GM19468 (cell line): ENCODE measurements around the gene ETV4.

Experiments
- ATAC-seq: cut with Tn5 transposase; IDR thresholded peaks from one replicate; pipeline ENCODE4 v1.9.1; 2021; ENCODE audit warnings: mild to moderate bottlenecking, moderate library complexity, moderate number of reproducible peaks; ENCODE audit not compliant: unreplicated experiment; ENCODE audit errors: extremely low read depth

Gene ETV4

DNA sequence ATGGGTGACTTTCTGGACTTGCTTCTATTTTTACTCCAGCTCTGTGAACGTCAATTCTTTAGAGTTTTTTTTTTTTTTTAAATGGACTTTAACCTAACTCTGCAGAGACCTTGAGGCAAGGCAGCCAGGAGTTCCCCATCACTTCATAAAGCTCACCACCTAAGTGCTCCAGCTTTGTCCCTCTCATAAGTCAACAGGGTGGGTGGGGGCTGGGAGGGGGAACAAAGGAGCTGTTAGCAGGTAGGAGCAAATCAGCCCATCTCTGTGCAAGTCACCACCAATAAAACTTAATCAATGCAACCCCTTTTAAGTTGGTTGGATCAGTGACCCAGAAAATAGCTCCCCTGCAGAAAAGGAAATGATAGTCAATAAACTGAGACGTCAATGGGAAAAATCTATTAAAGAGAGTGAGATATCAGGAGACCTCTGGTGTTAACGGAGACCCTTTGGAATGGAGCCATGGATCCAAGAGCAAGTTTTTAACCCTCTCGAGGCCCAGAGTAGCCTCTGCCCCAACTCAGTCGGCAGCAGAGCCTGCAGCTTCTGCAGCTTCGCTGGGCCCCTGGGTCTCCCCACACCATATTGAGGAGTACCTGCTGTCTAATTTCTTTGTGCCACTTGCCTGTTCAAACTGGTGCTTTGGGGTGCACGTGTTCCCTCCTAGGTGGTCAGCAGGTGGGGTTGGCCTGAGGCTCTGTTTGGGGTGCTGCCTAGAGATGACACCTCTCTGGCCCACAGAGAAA lies 27.6 kb upstream of the ETV4 start:
- ATAC-seq = no peak

DNA sequence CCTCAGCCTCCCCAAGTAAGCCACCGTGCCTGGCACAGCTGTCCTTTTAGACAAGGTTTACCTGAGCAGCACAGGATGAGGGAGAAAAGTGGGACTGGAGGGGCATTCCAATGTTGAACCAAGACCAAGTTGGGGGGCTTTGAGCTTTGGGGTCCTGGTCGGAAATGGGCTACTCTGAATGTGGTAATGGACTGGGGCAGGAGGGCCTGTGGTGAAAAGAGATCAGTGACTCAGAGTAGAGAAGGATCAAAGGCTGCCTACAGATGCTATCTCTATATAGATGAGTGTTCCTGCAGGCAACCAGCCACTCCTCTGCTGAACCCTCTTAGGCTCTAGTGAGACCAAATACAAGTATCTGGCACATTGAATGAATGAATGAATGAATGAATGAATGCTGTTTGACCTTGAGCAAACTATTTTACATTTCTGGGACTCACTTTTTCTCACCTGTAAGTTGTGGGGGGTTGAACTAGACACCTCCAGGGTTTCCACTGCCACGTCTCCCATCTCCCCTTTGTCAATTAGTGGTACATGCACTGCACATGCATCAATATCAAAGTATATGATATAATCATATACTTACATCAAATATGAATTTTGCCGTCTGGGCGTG lies 26.3 kb upstream of the ETV4 start:
- ATAC-seq = no peak

DNA sequence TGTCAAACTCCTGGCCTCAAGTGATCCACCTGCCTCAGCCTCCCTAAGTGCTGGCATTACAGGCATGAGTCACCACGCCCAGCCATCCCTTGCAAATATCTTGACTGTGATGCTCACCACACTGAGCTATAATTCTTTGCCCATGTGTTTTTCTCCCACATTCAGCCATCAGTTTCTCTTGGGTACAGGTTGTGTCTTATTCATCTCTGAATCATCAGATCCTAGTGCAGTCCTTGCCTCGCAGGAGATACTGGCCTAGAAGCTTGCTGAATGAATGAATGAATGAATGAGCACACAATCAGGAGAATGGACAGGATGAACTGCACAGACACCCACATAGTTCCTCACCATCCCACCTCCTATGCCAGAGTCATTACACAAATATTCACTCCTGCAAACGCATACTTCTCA lies 24.4 kb upstream of the ETV4 start:
- ATAC-seq = no peak

- ATAC-seq = no peak
Measured at GRCh38 chr17:43568506-43569082, 22.5 kb upstream of the ETV4 start.

GRCh38 chr17:43563600-43564594 lies 17.8 kb upstream of the ETV4 start:
- ATAC-seq = no peak

GRCh38 chr17:43562679-43563599 lies 16.8 kb upstream of the ETV4 start:
- ATAC-seq = no peak

GRCh38 chr17:43560461-43561427 lies 14.6 kb upstream of the ETV4 start:
- no peak for ATAC-seq

DNA sequence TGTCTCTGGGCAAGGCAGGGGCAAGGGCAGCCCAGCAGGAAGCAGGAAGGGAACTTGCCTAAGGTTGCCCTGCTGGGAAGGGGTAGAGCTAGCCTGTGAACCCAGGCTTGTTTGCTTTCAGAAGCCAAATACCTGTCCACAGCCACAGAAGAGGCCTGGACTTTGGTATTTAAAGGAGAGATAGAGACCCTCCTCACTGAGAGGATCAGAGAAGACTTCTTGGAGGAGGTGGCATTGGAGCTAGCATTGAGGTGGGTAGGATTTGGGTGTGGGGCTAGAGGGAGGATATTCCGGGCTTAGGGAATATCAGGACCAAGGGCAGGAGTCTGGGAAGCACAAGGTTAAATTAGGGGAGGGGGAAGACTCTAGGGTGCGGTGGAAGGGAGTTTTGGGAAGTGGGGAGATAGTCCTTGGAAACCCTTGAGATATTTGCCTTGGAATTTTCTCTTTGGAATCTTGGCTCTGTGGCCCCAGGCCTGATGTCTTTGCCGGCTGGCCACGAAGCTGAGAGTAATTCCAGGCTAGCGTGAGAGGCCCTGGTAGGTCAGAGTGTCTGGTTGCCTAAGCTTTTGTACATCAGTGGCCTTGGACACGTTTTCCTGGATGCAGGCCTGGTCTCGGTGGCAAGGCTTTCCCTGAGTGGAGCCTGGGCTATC lies 13.1 kb upstream of the ETV4 start:
- ATAC-seq = no peak

- ATAC-seq = no peak
Measured at GRCh38 chr17:43558805-43559160, 12.6 kb upstream of the ETV4 start.

- ATAC-seq = no peak
Measured at GRCh38 chr17:43556292-43556691, 10.2 kb upstream of the ETV4 start.

DNA sequence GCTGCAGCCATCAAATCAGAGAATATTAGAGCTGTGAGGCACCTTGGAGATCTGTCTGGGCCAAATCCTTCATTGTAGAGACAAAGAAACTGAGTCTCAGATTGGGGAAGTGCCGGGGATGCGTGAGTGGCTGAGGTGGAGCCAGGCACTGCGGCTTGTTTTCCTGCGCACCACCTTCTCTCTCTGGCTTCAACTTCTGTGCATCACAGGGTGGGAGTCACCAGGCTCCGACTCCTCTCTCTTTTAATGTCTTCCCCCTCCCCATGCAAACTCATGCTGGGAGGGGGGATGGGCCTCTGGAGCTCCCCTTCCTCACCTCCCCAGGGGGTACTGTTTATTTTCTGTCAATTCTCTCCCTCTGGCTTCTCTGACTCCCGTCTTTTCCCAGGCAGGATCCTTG lies 8.7 kb upstream of the ETV4 start:
- ATAC-seq = no peak

DNA sequence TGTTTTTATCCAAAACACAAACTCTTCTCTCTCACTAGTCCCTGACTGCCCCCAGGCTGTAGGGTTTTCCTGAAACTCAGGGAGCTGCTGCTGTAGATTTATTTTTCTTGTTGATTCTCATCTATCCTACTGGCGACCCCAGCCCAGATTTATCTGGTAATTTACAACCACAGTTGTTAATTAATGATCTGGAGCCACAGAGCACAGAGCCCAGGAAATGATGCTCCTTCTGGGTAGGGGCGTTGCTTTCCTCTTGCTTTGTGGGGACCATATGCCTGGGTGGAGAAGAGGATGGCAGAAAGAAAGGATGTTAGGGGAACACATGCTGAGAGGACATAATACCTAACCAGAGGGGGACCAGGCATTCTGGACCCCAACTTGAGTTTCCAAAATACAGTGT lies 7.4 kb upstream of the ETV4 start:
- ATAC-seq = no peak

DNA sequence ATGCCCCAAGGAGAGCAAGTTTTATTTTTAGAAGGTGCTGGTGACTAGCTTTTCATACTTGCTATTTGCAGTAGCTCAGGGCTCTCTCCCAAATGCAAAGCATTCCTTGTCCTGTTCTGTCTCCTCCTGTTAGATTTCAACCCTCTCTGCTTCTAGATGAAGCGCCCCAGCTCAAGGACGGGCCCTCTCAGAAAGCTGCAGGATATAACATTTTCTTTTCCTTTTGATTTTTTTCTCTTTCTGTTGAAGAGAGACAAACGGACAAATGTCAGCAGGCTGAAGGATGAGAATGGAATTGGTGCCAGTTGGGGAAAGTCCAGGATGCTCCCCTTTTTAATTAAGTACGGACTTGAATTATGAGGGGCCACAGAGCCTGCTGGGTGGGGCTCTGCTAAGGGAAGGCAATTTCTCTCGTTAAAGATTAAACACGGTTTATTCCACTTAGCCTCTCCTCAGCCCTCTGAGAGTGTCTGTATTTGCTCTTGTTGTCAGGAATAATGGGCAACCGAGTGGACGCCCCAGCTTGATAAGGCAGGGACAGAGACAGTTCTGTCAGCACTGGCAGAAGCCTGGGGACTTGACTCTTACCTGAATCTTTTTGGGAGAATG lies 6.2 kb upstream of the ETV4 start:
- ATAC-seq = no peak

GRCh38 chr17:43550754-43551153 lies 4.6 kb upstream of the ETV4 start:
- no peak for ATAC-seq

GRCh38 chr17:43549496-43549895 lies 3.4 kb upstream of the ETV4 start:
- ATAC-seq = no peak

GRCh38 chr17:43548689-43549379 lies 2.7 kb upstream of the ETV4 start:
- no peak for ATAC-seq

DNA sequence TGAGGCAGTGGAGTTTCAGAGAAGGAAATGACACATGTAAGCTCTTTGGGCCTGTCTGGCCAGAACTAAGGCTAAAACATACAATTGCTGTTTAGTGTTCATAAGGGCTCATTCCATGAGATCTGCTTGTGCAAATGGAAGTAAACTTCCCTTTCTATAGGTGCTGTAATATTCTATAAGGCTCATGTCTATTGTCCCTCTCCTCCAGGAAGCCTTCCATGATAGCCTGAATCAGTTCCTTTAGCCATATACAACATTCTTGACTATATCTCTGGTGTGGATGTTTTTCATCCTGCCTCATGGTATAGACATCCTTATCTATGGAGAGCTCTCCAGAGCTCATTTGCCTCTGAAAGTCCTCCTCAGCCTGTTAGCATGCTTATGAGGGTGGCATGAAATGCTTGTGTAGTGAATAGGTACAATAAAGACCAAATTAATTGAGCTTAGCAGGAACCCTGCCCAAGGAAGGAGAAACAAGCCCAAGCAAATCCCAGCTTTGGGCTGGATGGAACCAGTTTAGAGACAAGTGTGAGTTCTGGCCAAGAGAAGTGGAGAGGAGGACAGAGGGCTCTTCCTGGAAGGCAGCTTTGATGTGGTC lies 1.6 kb upstream of the ETV4 start:
- no peak for ATAC-seq
